Aorta (tissue), 5 donors: ENCODE results near the gene ST6GALNAC6. TPM values are rescaled to one million over a fixed set of nuclear protein-coding genes. Genes with fewer than 3 reads are reported as not detected.
A peak's percentile ranks its signal among the peaks of the same experiment; 100 is the strongest.
"Not testable (repeated sequence)": the region's sequence is repeated elsewhere in the genome, so short reads cannot be mapped to it uniquely, and the experiment has no call there.

ENCODE experiments used
- ATAC-seq: fragments of 200-7000 bp; cut with Tn5 transposase; one replicate; pipeline ENCODE4 v1.9.1; 2022; ENCODE audit warnings: moderate library complexity; ENCODE audit not compliant: low FRiP score
- DNase-seq, 2 donors: peaks; one replicate each; pipeline ENCODE4 v3.0.0-alpha.2; 2020
- H3K27ac ChIP-seq, 2 donors: one replicate each; pipeline ENCODE4 v1.5.1; 2013; ENCODE audit warnings: low read length in 2 of 2, mild to moderate bottlenecking in 2 of 2, moderate library complexity in 2 of 2, control low read depth in 1 of 2, inconsistent platforms in 1 of 2, low read depth in 1 of 2
- H3K27me3 ChIP-seq, 2 donors: one replicate each; pipeline ENCODE4 v1.6.1; 2013; ENCODE audit warnings: control low read depth in 1 of 2, low read length in 1 of 2, mild to moderate bottlenecking in 1 of 2, moderate library complexity in 1 of 2; ENCODE audit not compliant: insufficient read depth in 2 of 2, control insufficient read depth in 1 of 2
- H3K36me3 ChIP-seq, 2 donors: one replicate each; pipeline ENCODE4 v1.6.1; 2013; ENCODE audit warnings: control low read depth in 1 of 2, low read length in 1 of 2, mild to moderate bottlenecking in 1 of 2; ENCODE audit not compliant: insufficient read depth in 2 of 2, control insufficient read depth in 1 of 2
- H3K4me1 ChIP-seq, 2 donors: one replicate each; pipeline ENCODE4 v1.6.1; 2013; ENCODE audit warnings: low read length in 2 of 2, control low read depth in 1 of 2, mild to moderate bottlenecking in 1 of 2, moderate library complexity in 1 of 2; ENCODE audit not compliant: insufficient read depth in 2 of 2, control insufficient read depth in 1 of 2
- H3K4me3 ChIP-seq, 2 donors: one replicate each; pipeline ENCODE4 v1.5.1; 2013; ENCODE audit warnings: low read length in 2 of 2, control low read depth in 1 of 2, mild to moderate bottlenecking in 1 of 2
- H3K9me3 ChIP-seq: one replicate; pipeline ENCODE4 v1.6.1; 2013; ENCODE audit warnings: mild to moderate bottlenecking, low read length; ENCODE audit not compliant: control insufficient read depth
- WGBS, 2 donors: extraction: QIAGEN DNeasy Blood & Tissue Kit; methylation state at CpG; one replicate each; pipeline ENCODE4 v1.1.7; 2013; 5-methylcytosine and 5-hydroxymethylcytosine counted together
- intact Hi-C, 2 donors: fragments of 100-400 bp; cut with DNase I; formaldehyde crosslinking; loops; one replicate each; pipeline versions ENCODE4 v1.14.2 to v1.15.0; 2022
- polyA plus RNA-seq, 2 donors: library from polyadenylated mRNA; stranded (reverse); fragments of 200-250 nt; gene quantifications; one replicate each; pipeline ENCODE4 v1.2.3, GENCODE V29; 2013
- total RNA-seq, 2 donors: library from RNA; stranded (reverse); fragmentation: NEBNext Ultra II Directional; extraction: Animal tissue kit (Norgen Biotek cat#: 25700); gene quantifications; one replicate each; pipeline ENCODE4 v1.2.1, GENCODE V29; 2021
- donor health status: healthy with polysubstance abuse.
- donor health status: Bipolar disorder and iron deficiency.
- donor health status: DM: no; HTN: no; CAD: no.
- donor health status: DM: no; HTN: no; CAD: no.
- donor health status: DM: yes; HTN: yes; CAD: no.

The ST6GALNAC6 gene
- total and polyA plus RNA-seq, 4 donors, result 103 to 176 (median 125) TPM

GRCh38 chr9:127847833-127848755, 51.3 kb downstream of the ST6GALNAC6 start:
- Histone ChIP-seq H3K4me3 (no peak overlapping the region), H3K9me3 (no peaks in the 10 kb centered on the region), H3K27me3 (no peaks in the 10 kb centered on the region), H3K4me1 (peaks cover 0 to 5% of the 10 kb centered on the region in 2 donors), H3K27ac (peak overlapping the region in 1 of 2 donors; percentile 96), H3K36me3 (no peaks in the 10 kb centered on the region)
- no peak for ATAC-seq
- WGBS, 2 donors, result 83 to 84% methylated on average over 12 of the region's 12 CpGs
- no peak for DNase-seq
- intact Hi-C loops, result no loop called here

GRCh38 chr9:127847178-127847510, 52.3 kb downstream of the ST6GALNAC6 start:
- peak in 1 of 2 donors; percentile 70 for DNase-seq
- WGBS, 2 donors, result 11 to 14% methylated on average over 6 of the region's 6 CpGs
- intact Hi-C loops, result no loop called here
- Histone ChIP-seq H3K9me3 (no peaks in the 10 kb centered on the region), H3K4me1 (peaks cover 0 to 5% of the 10 kb centered on the region in 2 donors), H3K27ac (peak overlapping the region; percentile 47 to 96), H3K36me3 (no peaks in the 10 kb centered on the region), H3K4me3 (no peak overlapping the region), H3K27me3 (no peaks in the 10 kb centered on the region)
- ATAC-seq, result peak; percentile 56

- 3 to 7% methylated on average over 18 of the region's 18 CpGs for WGBS, 2 donors
- H3K4me3 ChIP-seq, result no peak overlapping the region
- no peaks in the 10 kb centered on the region for H3K9me3 ChIP-seq
- H3K4me1 ChIP-seq, result peaks cover 0 to 5% of the 10 kb centered on the region in 2 donors
- H3K36me3 ChIP-seq, result no peaks in the 10 kb centered on the region
- ATAC-seq (peak; percentile 83), DNase-seq (peak; percentile 88 to 89)
- intact Hi-C loops, result no loop called here
- no peaks in the 10 kb centered on the region for H3K27me3 ChIP-seq
- H3K27ac ChIP-seq, result peak overlapping the region; percentile 47 to 96
These were observed 52.8 kb downstream of the ST6GALNAC6 start for GRCh38 chr9:127846443-127847177.

- H3K27me3 ChIP-seq, ATAC-seq, H3K36me3 ChIP-seq, DNase-seq, intact Hi-C loops, H3K9me3 ChIP-seq, H3K4me3 ChIP-seq, H3K4me1 ChIP-seq: not testable (repeated sequence)
- 96 to 98% methylated on average over 4 of the region's 4 CpGs for WGBS, 2 donors
- peak overlapping the region; percentile 74 to 96 for H3K27ac ChIP-seq
These were observed 53.8 kb downstream of the ST6GALNAC6 start for GRCh38 chr9:127845619-127846018.

- Histone ChIP-seq H3K9me3 (no peaks in the 10 kb centered on the region), H3K36me3 (no peaks in the 10 kb centered on the region), H3K27me3 (no peaks in the 10 kb centered on the region), H3K4me1 (peaks cover 0 to 5% of the 10 kb centered on the region in 2 donors), H3K4me3 (no peak overlapping the region), H3K27ac (peak overlapping the region; percentile 74 to 96)
- intact Hi-C loops, result no loop called here
- WGBS, 2 donors, result 13 to 20% methylated on average over 16 of the region's 16 CpGs
- peak in 1 of 2 donors; percentile 74 for DNase-seq
- ATAC-seq, result no peak
These were observed 54.5 kb downstream of the ST6GALNAC6 start for GRCh38 chr9:127844821-127845359.

GRCh38 chr9:127841087-127841835, 58.1 kb downstream of the ST6GALNAC6 start:
- intact Hi-C loops, result no loop called here
- no peaks in the 10 kb centered on the region for H3K9me3 ChIP-seq
- H3K4me1 ChIP-seq, result peaks cover 3 to 5% of the 10 kb centered on the region in 2 donors
- DNase-seq (no peak), ATAC-seq (no peak)
- H3K4me3 ChIP-seq, result no peak overlapping the region
- WGBS, 2 donors, result 68 to 73% methylated on average over 15 of the region's 15 CpGs
- H3K27me3 ChIP-seq, result no peaks in the 10 kb centered on the region
- H3K27ac ChIP-seq, result peak overlapping the region in 1 of 2 donors; percentile 20
- H3K36me3 ChIP-seq, result no peaks in the 10 kb centered on the region

- Histone ChIP-seq H3K27me3 (no peaks in the 10 kb centered on the region), H3K27ac (peak overlapping the region; percentile 20 to 93), H3K36me3 (no peaks in the 10 kb centered on the region), H3K4me1 (peaks cover 0 to 3% of the 10 kb centered on the region in 2 donors), H3K9me3 (no peaks in the 10 kb centered on the region), H3K4me3 (no peak overlapping the region)
- peak; percentile 97 to 98 for DNase-seq
- WGBS, 2 donors, result 24 to 26% methylated on average over 18 of the region's 18 CpGs
- intact Hi-C loops, result no loop called here
- ATAC-seq, result peak; percentile 88
These were observed 60.9 kb downstream of the ST6GALNAC6 start for GRCh38 chr9:127838375-127839078.

- DNase-seq, result no peak
- 37 to 43% methylated on average over 4 of the region's 4 CpGs for WGBS, 2 donors
These were observed 62.1 kb downstream of the ST6GALNAC6 start for GRCh38 chr9:127837346-127837745.

More at GRCh38 chr9:127837346-127837745, 62.1 kb downstream of the ST6GALNAC6 start:
- peaks cover 0 to 3% of the 10 kb centered on the region in 2 donors for H3K4me1 ChIP-seq
- no peak for ATAC-seq
- no peaks in the 10 kb centered on the region for H3K36me3 ChIP-seq
- H3K9me3 ChIP-seq, result no peaks in the 10 kb centered on the region
- intact Hi-C loops, result no loop called here
- peak overlapping the region in 1 of 2 donors; percentile 96 for H3K27ac ChIP-seq
- no peak overlapping the region for H3K4me3 ChIP-seq
- H3K27me3 ChIP-seq, result no peaks in the 10 kb centered on the region
